GM12878 (cell line): ENCODE data around the gene NID1. TPM values are rescaled to one million over a fixed set of nuclear protein-coding genes. Genes with fewer than 3 reads are reported as not detected.

Experiments
- ATAC-seq: fragments of 200-7000 bp; cut with Tn5 transposase; 3 replicates; pipeline ENCODE4 v1.9.1; 2020; ENCODE audit warnings: mild to moderate bottlenecking, moderate library complexity
- BruUV-seq: library from RNA; stranded (reverse); fragments of 400-500 nt; replicated peaks from 2 replicates; lab custom pipeline; 2021; lab: Mats Ljungman, UMichigan
- CTCF ChIA-PET: fragments of 300-600 bp; sonication (Branson Sonifier 250); formaldehyde crosslinking; extraction: SDS; loops from one replicate; lab custom pipeline; 2021; ENCODE audit warnings: inconsistent platforms; lab: Yijun Ruan, JAX
- POLR2A ChIA-PET: fragments of 350-600 bp; formaldehyde crosslinking; extraction: SDS; loops from one replicate; lab custom pipeline; 2021; ENCODE audit warnings: inconsistent platforms; lab: Charles Lee
- RAD21 ChIA-PET: fragments of 300-600 bp; sonication (Branson Sonifier 250); formaldehyde crosslinking; loops from one replicate; lab custom pipeline; 2023; ENCODE audit warnings: antibody characterized with exemption; ENCODE audit not compliant: unreplicated experiment; lab: Charles Lee
- SMC1A ChIA-PET: fragments of 300-600 bp; sonication (Branson Sonifier 250); formaldehyde crosslinking; loops from one replicate; lab custom pipeline; 2023; ENCODE audit not compliant: unreplicated experiment, uncharacterized antibody; lab: Charles Lee
- DNase-seq: peaks from one replicate; pipeline ENCODE4 v3.0.0-alpha.2; 2011; ENCODE audit warnings: low read depth, low spot score
- FAIRE-seq: peaks from 3 replicates; lab custom pipeline; 2011; peaks lifted over from hg19 to GRCh38; lab: Jason Lieb, UNC
- H2AFZ ChIP-seq: 2 replicates; pipeline ENCODE4 v1.6.0; 2011; ENCODE audit warnings: low read depth, low read length, control low read depth; ENCODE audit not compliant: control insufficient read depth
- H3K27ac ChIP-seq: 2 replicates; pipeline ENCODE4 v1.5.1; 2011; ENCODE audit warnings: control low read depth; ENCODE audit not compliant: control insufficient read depth, insufficient read depth
- H3K27me3 ChIP-seq, 2 experiments: replicated peaks in 1 of 2; 2 replicates each; pipeline versions ENCODE4 v1.6.0 to v1.6.1; 2011; ENCODE audit warnings: low read length in 1 of 2; ENCODE audit not compliant: control insufficient read depth in 2 of 2, insufficient read depth in 2 of 2
- H3K36me3 ChIP-seq, 2 experiments: 2 replicates each; pipeline ENCODE4 v1.5.1; 2011; ENCODE audit warnings: low read length in 1 of 2; ENCODE audit not compliant: control insufficient read depth in 2 of 2, insufficient read depth in 2 of 2
- H3K4me1 ChIP-seq: 2 replicates; pipeline ENCODE4 v1.6.1; 2011; ENCODE audit warnings: mild to moderate bottlenecking, low read length, moderate library complexity, mixed read lengths; ENCODE audit not compliant: control insufficient read depth, insufficient read depth
- H3K4me2 ChIP-seq: 2 replicates; pipeline ENCODE4 v1.6.0; 2011; ENCODE audit warnings: control low read depth; ENCODE audit not compliant: control insufficient read depth, insufficient read depth
- H3K4me3 ChIP-seq: fragments of 200-600 bp; sonication (generic); 2 replicates; pipeline ENCODE4 v1.5.1; 2016
- H3K79me2 ChIP-seq: 2 replicates; pipeline ENCODE4 v1.6.0; 2011; ENCODE audit warnings: low read length; ENCODE audit not compliant: control insufficient read depth, insufficient read depth
- H3K9ac ChIP-seq: 2 replicates; pipeline ENCODE4 v1.8.0; 2011; ENCODE audit warnings: low read length, control low read depth, mixed read lengths; ENCODE audit not compliant: control insufficient read depth, insufficient read depth
- H3K9me3 ChIP-seq: replicated peaks from 3 replicates; pipeline ENCODE4 v1.5.1; 2011; ENCODE audit warnings: mild to moderate bottlenecking, low read length; ENCODE audit not compliant: control insufficient read depth, insufficient read depth
- H4K20me1 ChIP-seq: 2 replicates; pipeline ENCODE4 v1.6.0; 2011; ENCODE audit not compliant: control insufficient read depth, insufficient read depth
- CTCF ChIP-seq, 3 experiments: IDR thresholded peaks in 2 of 3; conservative IDR thresholded peaks in 1 of 3; 2 replicates each; pipeline ENCODE4 v1.5.1; 2011; ENCODE audit warnings: low read depth in 3 of 3, low read length in 3 of 3, mild to moderate bottlenecking in 3 of 3, control low read depth in 2 of 3, moderate library complexity in 2 of 3, inconsistent platforms in 1 of 3, mixed read lengths in 1 of 3; ENCODE audit not compliant: control insufficient read depth in 2 of 3, insufficient read depth in 1 of 3; ENCODE audit errors: extremely low read depth in 1 of 3
- DPF2 ChIP-seq: fragments of 450-650 bp; IDR thresholded peaks from 2 replicates; pipeline ENCODE4 v1.6.1; 2017; ENCODE audit warnings: mild to moderate bottlenecking
- IKZF1 ChIP-seq: fragments of 450-650 bp; conservative IDR thresholded peaks from 2 replicates; pipeline ENCODE4 v1.6.1; 2017; ENCODE audit warnings: antibody characterized with exemption, mild to moderate bottlenecking
- MYB ChIP-seq: fragments of 150-350 bp; IDR thresholded peaks from 2 replicates; pipeline ENCODE4 v1.6.1; 2014; ENCODE audit warnings: mild to moderate bottlenecking, low read depth, low read length, borderline replicate concordance
- ZNF24 ChIP-seq: fragments of 450-650 bp; IDR thresholded peaks from 2 replicates; pipeline ENCODE4 v1.6.1; 2017; ENCODE audit warnings: antibody characterized with exemption, mild to moderate bottlenecking
- WGBS: methylation state at CpG from one replicate; pipeline ENCODE4 v1.1.6; 2016; ENCODE audit warnings: low lambda C conversion rate; ENCODE audit not compliant: insufficient replicate concordance, insufficient coverage; ENCODE audit errors: missing lambda C conversion rate; 5-methylcytosine and 5-hydroxymethylcytosine counted together
- in situ Hi-C: fragments of 300-500 bp; cut with MboI; formaldehyde crosslinking; loops from 9 replicates; pipeline ENCODE4 v1.14.3; 2018; ENCODE audit warnings: mixed read lengths
- intact Hi-C: fragments of 100-400 bp; cut with micrococcal nuclease; formaldehyde crosslinking; loops from one replicate; pipeline ENCODE4 v1.14.2; 2022; ENCODE audit not compliant: unreplicated experiment
- polyA plus RNA-seq, 11 experiments: library from polyadenylated mRNA; depleted of rRNA in 4 of 11; unstranded in 6 of 11; stranded (reverse) in 5 of 11; fragments of >200 nt; fragmentation: Nextera tagmentation in 4 of 11; fragmentation: Illumina TruSeq in 1 of 11; extraction: Ambion mirVana in 4 of 11; extraction: Trizol in 1 of 11; gene quantifications; 1 replicate in 1 of 11; 2 replicates in 10 of 11; pipeline versions ENCODE4 v1.2.1 to v1.2.3, GENCODE V29; 2011 to 2016; ENCODE audit warnings: inconsistent platforms in 2 of 11, missing spikeins in 2 of 11, low read depth in 1 of 11
- total RNA-seq, 4 experiments: library from RNA; depleted of rRNA in 3 of 4; stranded (reverse); fragments of >200 nt in 3 of 4; fragmentation: Illumina TruSeq in 1 of 4; extraction: Trizol in 1 of 4; gene quantifications; 2 replicates each; pipeline versions ENCODE4 v1.2.1 to v1.2.3, GENCODE V29; 2013 to 2021

NID1 gene
- total and polyA plus RNA-seq, 10 of the 15 experiments (the other 5 are each of a cell fraction or from before 2014, with no cell fraction given), result 4.2 to 25.7 (median 11.3) TPM

- 64% methylated on average over 8 of the region's 8 CpGs for WGBS
- BruUV-seq, result no TSS peak
- peak overlapping the region; percentile 34 for H3K4me2 ChIP-seq
- no peaks in the 10 kb centered on the region for H3K27me3 ChIP-seq
- H4K20me1 ChIP-seq, result no peaks in the 10 kb centered on the region
- H3K9me3 ChIP-seq, result no peaks in the 10 kb centered on the region; the same call in 2 of the 3 replicates
- CTCF ChIA-PET, result interaction anchor here (0.8 to 2.0 kb wide), 15 partner anchors 9 to 429 kb away, joined by 3 to 13 read pairs (median 4); partner anchors contain the start of genes B3GALNT2 and LYST
- RAD21 ChIA-PET, result interaction anchor here (1.0 to 3.2 kb wide), 10 partner anchors 16 to 91 kb away, joined by 3 to 14 read pairs (median 6); partner anchors contain the start of gene LYST
- POLR2A ChIA-PET, result interaction anchor here (0.8 to 1.7 kb wide), 4 partner anchors 9 to 63 kb away, joined by 4 to 6 read pairs (median 5); no protein-coding TSS in a partner anchor
- ATAC-seq (peak; percentile 60), FAIRE-seq (no peak)
- in situ Hi-C loops, result no loop called here
- SMC1A ChIA-PET, result interaction anchor here (0.7 to 3.7 kb wide), 22 partner anchors 9 to 194 kb away, joined by 3 to 19 read pairs (median 4); no protein-coding TSS in a partner anchor
- H3K4me1 ChIP-seq, result peaks cover 23% of the 10 kb centered on the region
- TF ChIP-seq CTCF (IDR thresholded peaks at IDR 0.05 in 2 of 3, conservative IDR thresholded peaks at IDR 0.05 in 1 of 3; ENCODE audit: control insufficient read depth in 2 of 3, extremely low read depth in 1 of 3, insufficient read depth in 1 of 3, low read depth in 3 of 3, low read length in 3 of 3), result peak in 2 of 3 experiments; percentile 6; a peak in 1 of 6 replicates
- TF ChIP-seq DPF2, result 0 out of 2 replicates have a peak, but pooled peaks have one; percentile 17
- 0 out of 2 replicates have a peak, but pooled peaks have one; percentile 28 for TF ChIP-seq IKZF1
- no peak for TF ChIP-seq MYB
- no peak for TF ChIP-seq ZNF24
- TF ChIP-seq, all 136 proteins: peak for 3
- Histone ChIP-seq H3K9ac (no peak overlapping the region), H2AFZ (no peak overlapping the region), H3K36me3 (no peaks in the 10 kb centered on the region), H3K79me2 (no peaks in the 10 kb centered on the region), H3K27ac (no peak overlapping the region), H3K4me3 (no peak overlapping the region)
- DNase-seq, result no peak
- intact Hi-C loops, result loop anchor here (5.0 kb wide), 1 partner anchor 46 kb away; no protein-coding TSS in a partner anchor
Measured at GRCh38 chr1:235933017-235933765, 131.7 kb downstream of the NID1 start.
